ENCODE data around the gene ZNF586. TPM values are rescaled to one million over a fixed set of nuclear protein-coding genes. Genes with fewer than 3 reads are reported as not detected.

ZNF586 gene
- total RNA-seq, 1 donor from 2014 or later = 10.9 TPM

- no peak overlapping the region for H3K4me3 ChIP-seq (ENCODE audit: low read depth, low read length)
- no peak for TF ChIP-seq CTCF (IDR thresholded peaks at IDR 0.05; ENCODE audit: insufficient read depth, low read length, poor library complexity, severe bottlenecking)
- no peak for DNase-seq (ENCODE audit: low read depth)
- H3K36me3 ChIP-seq (ENCODE audit: control insufficient read depth, insufficient read depth, low read length) = no peaks in the 10 kb centered on the region
- no peaks in the 10 kb centered on the region for H3K27me3 ChIP-seq (ENCODE audit: control insufficient read depth, insufficient read depth, low read length)
These were observed 1.9 kb downstream of the ZNF586 start for GRCh38 chr19:57771417-57771816.

DNA sequence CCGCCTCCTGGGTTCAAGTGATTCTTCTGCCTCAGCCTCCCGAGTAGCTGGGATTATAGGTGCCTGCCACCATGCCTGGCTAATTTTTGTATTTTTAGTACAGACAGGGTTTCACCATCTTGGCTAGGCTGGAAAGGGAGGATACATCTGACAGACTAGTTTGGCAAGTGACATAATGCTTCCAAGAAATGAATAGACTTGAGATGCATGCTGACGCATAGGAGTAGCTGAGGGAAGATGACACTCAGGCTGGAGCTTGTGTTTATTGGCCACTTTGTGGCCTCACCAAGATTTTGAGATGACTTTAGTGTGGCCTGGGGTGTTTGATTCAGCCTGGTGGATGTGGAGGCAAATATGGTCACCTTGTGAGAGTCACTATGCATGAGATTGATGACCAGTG is 4.0 kb downstream of the ZNF586 start:
- Histone ChIP-seq H3K36me3 (ENCODE audit: control insufficient read depth, insufficient read depth, low read length) (peaks cover 1% of the 10 kb centered on the region), H3K4me3 (ENCODE audit: low read depth, low read length) (no peak overlapping the region), H3K27me3 (ENCODE audit: control insufficient read depth, insufficient read depth, low read length) (no peaks in the 10 kb centered on the region)
- TF ChIP-seq CTCF (IDR thresholded peaks at IDR 0.05; ENCODE audit: insufficient read depth, low read length, poor library complexity, severe bottlenecking) = no peak
- DNase-seq (ENCODE audit: low read depth) = no peak

- peaks cover 6% of the 10 kb centered on the region for H3K36me3 ChIP-seq (ENCODE audit: control insufficient read depth, insufficient read depth, low read length)
- no peaks in the 10 kb centered on the region for H3K27me3 ChIP-seq (ENCODE audit: control insufficient read depth, insufficient read depth, low read length)
- DNase-seq (ENCODE audit: low read depth) = no peak
- TF ChIP-seq CTCF (IDR thresholded peaks at IDR 0.05; ENCODE audit: insufficient read depth, low read length, poor library complexity, severe bottlenecking) = no peak
- no peak overlapping the region for H3K4me3 ChIP-seq (ENCODE audit: low read depth, low read length)
These were observed 7.4 kb downstream of the ZNF586 start for GRCh38 chr19:57776764-57777296.

DNA sequence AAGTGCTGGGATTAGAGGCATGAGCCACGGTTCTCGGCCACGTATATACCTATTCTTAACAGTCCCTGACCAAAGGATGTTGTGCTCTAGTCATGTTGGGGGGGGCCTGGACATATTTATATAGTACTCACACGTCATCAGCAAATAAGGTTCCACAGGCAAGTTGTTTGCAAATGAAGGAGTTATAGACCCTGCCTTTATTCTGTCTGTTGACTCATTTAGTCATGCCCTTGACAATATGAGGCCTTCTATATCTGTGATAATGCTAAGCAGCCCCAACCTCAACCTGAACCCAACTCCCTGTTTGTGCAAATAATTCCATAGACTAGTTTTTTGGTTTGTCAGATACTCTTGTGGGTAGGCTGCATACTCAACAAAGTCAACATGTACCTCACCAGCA is 8.9 kb downstream of the ZNF586 start:
- no peaks in the 10 kb centered on the region for H3K27me3 ChIP-seq (ENCODE audit: control insufficient read depth, insufficient read depth, low read length)
- TF ChIP-seq CTCF (IDR thresholded peaks at IDR 0.05; ENCODE audit: insufficient read depth, low read length, poor library complexity, severe bottlenecking) = no peak
- peaks cover 6% of the 10 kb centered on the region for H3K36me3 ChIP-seq (ENCODE audit: control insufficient read depth, insufficient read depth, low read length)
- H3K4me3 ChIP-seq (ENCODE audit: low read depth, low read length) = no peak overlapping the region
- no peak for DNase-seq (ENCODE audit: low read depth)

DNA sequence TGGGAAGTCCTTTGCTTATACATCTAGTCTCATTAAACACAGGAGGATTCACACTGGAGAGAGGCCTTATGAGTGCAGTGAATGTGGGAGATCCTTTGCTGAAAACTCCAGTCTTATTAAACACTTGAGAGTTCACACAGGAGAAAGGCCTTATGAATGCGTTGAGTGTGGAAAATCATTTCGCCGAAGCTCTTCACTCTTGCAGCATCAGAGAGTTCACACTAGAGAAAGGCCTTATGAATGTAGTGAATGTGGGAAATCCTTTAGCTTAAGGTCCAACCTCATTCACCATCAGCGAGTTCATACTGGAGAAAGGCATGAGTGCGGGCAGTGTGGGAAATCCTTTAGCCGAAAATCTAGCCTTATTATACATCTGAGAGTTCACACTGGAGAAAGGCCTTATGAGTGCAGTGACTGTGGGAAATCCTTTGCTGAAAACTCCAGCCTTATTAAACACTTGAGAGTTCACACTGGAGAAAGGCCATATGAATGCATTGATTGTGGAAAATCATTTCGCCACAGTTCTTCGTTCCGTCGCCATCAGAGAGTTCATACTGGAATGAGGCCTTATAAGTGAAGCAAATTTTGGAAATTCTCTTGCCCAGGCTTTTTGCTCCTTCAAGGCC is 9.9 kb downstream of the ZNF586 start:
- TF ChIP-seq CTCF (IDR thresholded peaks at IDR 0.05; ENCODE audit: insufficient read depth, low read length, poor library complexity, severe bottlenecking) = no peak
- no peak overlapping the region for H3K4me3 ChIP-seq (ENCODE audit: low read depth, low read length)
- no peaks in the 10 kb centered on the region for H3K27me3 ChIP-seq (ENCODE audit: control insufficient read depth, insufficient read depth, low read length)
- H3K36me3 ChIP-seq (ENCODE audit: control insufficient read depth, insufficient read depth, low read length) = peaks cover 6% of the 10 kb centered on the region
- DNase-seq (ENCODE audit: low read depth) = no peak

GRCh38 chr19:57786286-57786685 is 16.8 kb downstream of the ZNF586 start:
- H3K36me3 ChIP-seq (ENCODE audit: control insufficient read depth, insufficient read depth, low read length) = peaks cover 1% of the 10 kb centered on the region
- no peak overlapping the region for H3K4me3 ChIP-seq (ENCODE audit: low read depth, low read length)
- H3K27me3 ChIP-seq (ENCODE audit: control insufficient read depth, insufficient read depth, low read length) = no peaks in the 10 kb centered on the region
- no peak for TF ChIP-seq CTCF (IDR thresholded peaks at IDR 0.05; ENCODE audit: insufficient read depth, low read length, poor library complexity, severe bottlenecking)
- no peak for DNase-seq (ENCODE audit: low read depth)
